COLO668 (cell line): Measurements from ENCODE around the gene GIT1.
"Not testable (repeated sequence)": the region's sequence is repeated elsewhere in the genome, so short reads cannot be mapped to it uniquely, and the experiment has no call there.

Source experiments
- DNase-seq: peaks from one replicate; lab custom pipeline; 2025; ENCODE audit not compliant: unreplicated experiment; lab: John Stamatoyannopoulos, UW

GIT1 gene

GRCh38 chr17:29568331-29569244, 20.9 kb downstream of the GIT1 start, which contains the start of gene TP53I13:
Gene TP53I13 (plus strand): TSS chr17:29568701. CDS start chr17:29568759, 58 bp downstream.
- DNase-seq: peak; percentile 76

GRCh38 chr17:29567554-29568330, 21.7 kb downstream of the GIT1 start:
- DNase-seq: peak; percentile 60

GRCh38 chr17:29567304-29567553, 22.2 kb downstream of the GIT1 start:
- DNase-seq: peak; percentile 42

GRCh38 chr17:29566473-29567303, 22.8 kb downstream of the GIT1 start, which contains the start of gene ABHD15:
Gene ABHD15 (minus strand): TSS chr17:29567037. CDS start chr17:29566966, 71 bp downstream.
- peak; percentile 77 for DNase-seq

GRCh38 chr17:29565643-29566472, 23.6 kb downstream of the GIT1 start:
- peak; percentile 54 for DNase-seq

- DNase-seq: peak; percentile 18
Observed at GRCh38 chr17:29563816-29564215, 25.6 kb downstream of the GIT1 start.

- DNase-seq: no peak
Observed at GRCh38 chr17:29562615-29563014, 26.8 kb downstream of the GIT1 start.

- DNase-seq: no peak
Observed at GRCh38 chr17:29561554-29562517, 27.6 kb downstream of the GIT1 start.

- no peak for DNase-seq
Observed at GRCh38 chr17:29560316-29560715, 29.1 kb downstream of the GIT1 start.

GRCh38 chr17:29559640-29560039, 29.8 kb downstream of the GIT1 start:
- DNase-seq: no peak

- not testable (repeated sequence) for DNase-seq
Observed at GRCh38 chr17:29558139-29558538, 31.3 kb downstream of the GIT1 start.

GRCh38 chr17:29557739-29558116, 31.7 kb downstream of the GIT1 start:
- no peak for DNase-seq

GRCh38 chr17:29557085-29557738, 32.2 kb downstream of the GIT1 start:
- no peak for DNase-seq

- peak; percentile 21 for DNase-seq
Observed at GRCh38 chr17:29555840-29556239, 33.6 kb downstream of the GIT1 start.

- no peak for DNase-seq
Observed at GRCh38 chr17:29549177-29549923, 40.1 kb downstream of the GIT1 start.

- no peak for DNase-seq
Observed at GRCh38 chr17:29546830-29547229, 42.6 kb downstream of the GIT1 start.

- DNase-seq: no peak
Observed at GRCh38 chr17:29546085-29546484, 43.4 kb downstream of the GIT1 start.

- no peak for DNase-seq
Observed at GRCh38 chr17:29544066-29544465, 45.4 kb downstream of the GIT1 start.
